Inferior parietal cortex (tissue), 1 donor: Measurements from ENCODE around the gene CAMK2G.
"Not testable (repeated sequence)": the region's sequence is repeated elsewhere in the genome, so short reads cannot be mapped to it uniquely, and the experiment has no call there.

Experiments used
- DNase-seq: peaks from one replicate; pipeline ENCODE4 v3.0.0-alpha.2; 2016; ENCODE audit errors: extremely low spot score

CAMK2G gene

DNA sequence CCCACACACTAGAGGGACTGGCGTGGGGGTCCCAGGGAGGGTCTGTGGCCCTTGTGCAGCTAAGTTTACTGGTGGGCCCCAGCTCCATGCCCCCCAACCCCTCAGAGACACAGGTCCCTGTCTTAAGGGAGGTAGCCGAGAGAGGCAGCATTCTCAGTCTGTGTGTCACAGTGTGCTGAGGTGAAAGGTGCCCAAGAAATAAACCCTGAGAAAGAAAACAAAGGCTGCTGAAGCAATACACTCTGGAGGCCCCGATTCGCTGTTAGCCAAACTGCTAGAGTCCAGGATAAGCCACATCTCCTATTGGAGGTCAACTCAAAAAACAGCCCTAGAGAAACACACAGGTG, 34.3 kb downstream of the CAMK2G start:
- DNase-seq: no peak

GRCh38 chr10:73839276-73839966, 34.9 kb downstream of the CAMK2G start:
- no peak for DNase-seq

DNA sequence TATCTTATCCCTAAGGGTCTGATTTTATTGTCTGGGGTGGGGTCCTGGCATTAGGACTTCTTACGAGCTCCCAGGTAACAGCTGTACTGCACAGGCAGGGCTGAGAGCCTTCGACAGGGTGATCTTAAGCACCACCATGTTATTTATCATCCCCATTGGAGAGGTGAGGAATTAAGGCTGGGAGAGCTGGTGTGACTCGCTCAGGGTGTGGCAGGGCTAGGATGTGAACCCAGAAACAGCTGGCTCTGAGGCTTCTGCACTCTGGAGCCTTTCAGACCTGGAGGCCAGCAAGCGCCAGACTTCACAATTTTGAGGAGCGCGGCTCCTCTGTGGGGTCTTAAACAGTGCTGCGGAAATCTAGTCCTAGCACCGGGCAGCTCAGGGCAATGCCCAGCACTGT, 35.5 kb downstream of the CAMK2G start:
- no peak for DNase-seq

DNA sequence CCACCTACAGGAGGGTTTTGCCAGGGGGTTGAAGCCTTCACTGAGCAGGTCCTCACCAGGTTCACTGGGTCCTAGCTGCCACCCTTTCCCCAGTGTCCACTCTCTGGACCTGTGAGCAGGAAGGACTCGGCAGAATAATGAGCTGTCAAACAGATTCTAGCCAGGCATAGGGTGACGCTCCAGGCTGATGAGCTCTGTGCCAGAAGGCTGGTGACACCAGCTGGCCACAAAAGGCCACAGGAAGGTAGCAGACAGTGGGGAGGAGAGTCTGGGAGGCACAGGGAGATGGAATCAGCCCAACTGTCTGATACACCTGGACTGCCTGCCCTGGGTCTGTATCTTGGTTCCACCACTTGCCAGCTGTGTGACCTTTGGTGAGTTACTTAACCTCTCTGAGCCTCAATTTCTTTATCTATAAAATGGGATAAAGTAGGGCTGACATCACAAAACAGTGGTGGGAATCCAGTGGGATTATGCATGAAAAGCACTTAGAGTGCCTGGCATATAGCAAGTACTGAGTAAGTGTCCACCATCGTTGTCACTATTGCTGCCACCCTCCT, 36.3 kb downstream of the CAMK2G start:
- no peak for DNase-seq

DNA sequence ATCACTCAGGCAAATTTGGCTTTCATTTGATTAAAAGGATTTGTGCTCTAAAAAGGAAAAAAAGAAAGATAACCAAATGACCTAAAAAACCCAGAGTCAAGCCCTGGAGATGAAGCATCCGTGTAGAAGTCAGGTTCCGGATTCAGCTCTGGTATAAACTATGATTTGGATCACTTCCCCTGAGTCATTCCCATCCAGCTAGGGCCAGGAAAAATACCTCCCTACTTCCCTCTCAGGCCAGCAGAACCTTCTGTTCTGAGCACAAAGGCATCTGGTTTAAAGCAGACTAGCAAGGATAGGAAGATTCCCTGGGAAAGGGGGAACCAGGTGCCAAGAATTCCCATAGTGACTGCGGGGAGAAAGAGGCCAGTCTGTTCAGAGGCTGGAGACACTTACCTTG, 37.3 kb downstream of the CAMK2G start:
- DNase-seq: no peak

GRCh38 chr10:73836427-73836980, 37.9 kb downstream of the CAMK2G start:
- DNase-seq: no peak

DNA sequence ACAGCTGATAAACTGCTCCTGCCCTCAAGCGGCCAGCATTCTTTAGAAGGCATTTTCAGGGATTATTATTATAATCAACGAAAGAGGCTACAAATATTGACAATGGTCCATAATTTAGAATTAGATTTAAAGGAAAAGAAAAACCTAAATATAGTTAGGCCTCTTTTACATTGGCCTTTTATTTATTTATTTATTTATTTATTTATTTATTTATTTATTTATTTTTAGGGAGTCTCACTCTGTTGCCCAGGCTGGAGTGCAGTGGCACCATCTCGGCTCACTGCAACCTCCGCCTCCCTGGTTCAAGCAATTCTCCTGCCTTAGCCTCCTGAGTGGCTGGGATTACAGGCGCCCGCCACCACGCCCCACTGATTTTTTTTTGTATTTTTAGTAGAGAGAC, 45.3 kb downstream of the CAMK2G start:
- DNase-seq: not testable (repeated sequence)

DNA sequence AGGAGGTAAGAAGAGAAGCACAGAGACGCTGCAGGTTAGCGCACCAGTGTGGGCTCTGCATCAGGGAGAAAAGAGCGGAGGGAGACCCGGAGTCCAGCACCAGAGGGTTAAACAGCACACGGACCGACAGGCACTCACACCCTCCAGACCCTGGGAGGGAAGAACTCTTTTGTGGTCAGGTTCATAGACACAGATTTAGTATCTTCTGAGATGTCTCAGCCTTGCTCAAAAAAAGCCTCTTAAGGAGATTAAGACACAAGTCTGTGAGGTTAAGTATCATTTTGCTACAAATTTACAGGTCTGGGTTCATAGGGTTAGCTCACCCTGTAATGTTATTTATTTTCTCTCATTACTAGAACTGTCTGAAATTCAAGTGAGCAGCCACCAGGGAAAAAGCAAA, 46.2 kb downstream of the CAMK2G start:
- no peak for DNase-seq

- no peak for DNase-seq
Observed at GRCh38 chr10:73827346-73828089, 46.8 kb downstream of the CAMK2G start.

DNA sequence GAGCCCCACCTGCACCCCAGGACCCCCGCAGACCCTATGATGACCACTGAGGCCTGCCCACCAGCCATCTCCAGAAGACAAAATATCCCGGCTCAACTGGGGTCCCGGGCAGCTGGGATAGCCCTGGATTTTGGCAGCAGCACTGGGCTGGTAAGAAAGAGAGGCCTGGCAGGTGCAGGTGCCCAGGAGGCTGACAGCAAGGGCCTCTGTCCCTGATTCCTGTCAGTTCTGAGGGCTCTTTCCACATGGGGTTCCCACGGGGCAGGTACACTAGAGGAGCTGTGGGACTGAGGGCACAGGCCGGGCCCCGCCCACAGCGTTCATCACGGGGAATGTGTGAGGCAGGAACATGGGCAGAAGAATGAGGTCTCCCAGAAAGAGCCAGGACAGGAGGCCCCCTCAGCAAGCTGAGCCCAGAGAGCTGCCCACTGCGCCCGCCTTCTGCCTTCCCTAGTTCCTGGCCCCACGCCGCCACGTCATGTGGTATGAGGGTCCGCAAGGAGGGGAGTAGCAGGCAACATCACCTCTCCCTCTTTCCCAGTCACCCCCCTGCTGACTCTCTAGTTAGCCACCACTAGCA, 50.1 kb downstream of the CAMK2G start:
- no peak for DNase-seq

GRCh38 chr10:73823391-73823790, 51.0 kb downstream of the CAMK2G start:
- no peak for DNase-seq

DNA sequence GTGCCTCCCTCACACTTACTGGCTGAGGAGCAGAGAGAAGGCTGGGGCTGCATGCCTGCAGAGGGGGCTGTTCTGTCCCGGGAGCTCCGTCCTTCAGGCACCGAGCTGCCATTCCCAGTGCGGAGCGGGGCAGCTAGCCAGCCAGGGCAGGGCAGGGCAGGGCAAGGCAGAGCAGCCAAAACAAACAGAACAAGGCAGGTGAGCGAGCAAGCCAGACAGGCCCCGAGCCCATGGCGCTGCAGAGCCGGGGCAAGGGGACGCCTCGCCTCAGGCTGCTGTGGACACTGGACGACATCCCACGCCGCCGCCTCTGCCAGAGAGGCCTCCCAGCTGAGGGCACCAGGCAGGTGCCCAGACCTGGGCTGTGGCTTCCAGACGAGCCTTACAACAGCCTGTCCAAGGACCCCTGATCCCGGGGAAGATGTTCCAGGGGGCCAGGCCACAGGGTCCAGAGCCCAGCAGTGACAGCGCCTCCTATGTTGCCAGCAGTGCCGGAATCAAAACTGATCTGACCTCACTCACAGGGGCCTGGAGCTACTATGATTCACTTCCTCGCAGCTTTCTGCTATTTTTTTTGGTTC, 54.8 kb downstream of the CAMK2G start:
- DNase-seq: no peak

DNA sequence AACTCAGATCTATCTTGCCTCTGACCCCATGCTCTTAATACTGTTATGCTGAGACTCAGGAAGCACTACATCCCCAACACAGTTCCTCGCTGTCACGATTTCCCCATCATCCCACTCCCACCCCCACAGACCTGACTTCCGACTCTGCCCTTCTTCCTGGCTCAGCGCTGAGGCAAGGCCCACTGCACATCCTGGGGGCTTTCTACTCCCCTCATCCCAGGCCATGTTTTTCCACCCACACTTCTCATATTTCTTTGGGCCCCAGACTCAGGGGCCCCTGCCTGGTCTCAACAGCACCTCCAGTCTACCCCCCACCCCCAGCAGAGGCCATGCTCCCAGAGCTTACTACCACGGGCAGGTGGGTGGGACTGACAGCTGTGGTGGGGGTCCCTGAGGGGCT, 55.3 kb downstream of the CAMK2G start:
- DNase-seq: no peak

GRCh38 chr10:73818402-73818801, 56.0 kb downstream of the CAMK2G start:
- no peak for DNase-seq

DNA sequence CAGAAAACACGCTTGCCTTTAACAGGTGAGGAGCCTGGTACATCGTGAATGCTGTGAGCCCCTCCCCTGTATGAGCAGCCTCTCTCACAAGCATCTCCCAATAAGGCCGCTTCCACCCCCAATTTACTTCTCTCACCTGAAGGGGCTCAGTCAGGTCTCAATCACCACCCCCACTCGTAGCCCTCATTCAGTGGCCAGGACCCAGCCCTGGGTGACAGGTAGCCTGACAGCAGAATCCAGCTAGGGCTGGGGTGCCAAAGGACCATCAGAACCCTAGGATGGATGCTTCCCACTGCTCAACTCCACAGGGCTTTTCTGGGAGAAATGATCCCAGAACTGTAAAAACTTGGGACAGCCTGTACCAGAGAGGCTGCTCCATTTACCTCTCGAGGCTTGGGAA, 56.5 kb downstream of the CAMK2G start:
- DNase-seq: no peak

- no peak for DNase-seq
Observed at GRCh38 chr10:73816917-73817729, 57.2 kb downstream of the CAMK2G start.

DNA sequence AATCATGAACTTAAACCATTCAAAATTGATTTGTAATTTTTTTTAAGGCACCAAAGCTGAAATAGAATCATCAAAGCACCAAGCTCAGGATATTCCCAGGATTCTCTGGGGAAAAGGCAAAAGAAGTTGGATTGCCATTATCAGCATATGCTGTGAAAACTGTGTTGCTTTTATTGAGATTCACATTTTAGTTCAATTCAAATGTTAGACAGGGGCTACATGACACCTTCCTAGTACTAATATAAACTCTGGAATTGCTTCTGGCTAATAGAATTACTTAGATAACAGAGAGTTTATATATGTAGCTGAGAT, 58.7 kb downstream of the CAMK2G start:
- DNase-seq: no peak

DNA sequence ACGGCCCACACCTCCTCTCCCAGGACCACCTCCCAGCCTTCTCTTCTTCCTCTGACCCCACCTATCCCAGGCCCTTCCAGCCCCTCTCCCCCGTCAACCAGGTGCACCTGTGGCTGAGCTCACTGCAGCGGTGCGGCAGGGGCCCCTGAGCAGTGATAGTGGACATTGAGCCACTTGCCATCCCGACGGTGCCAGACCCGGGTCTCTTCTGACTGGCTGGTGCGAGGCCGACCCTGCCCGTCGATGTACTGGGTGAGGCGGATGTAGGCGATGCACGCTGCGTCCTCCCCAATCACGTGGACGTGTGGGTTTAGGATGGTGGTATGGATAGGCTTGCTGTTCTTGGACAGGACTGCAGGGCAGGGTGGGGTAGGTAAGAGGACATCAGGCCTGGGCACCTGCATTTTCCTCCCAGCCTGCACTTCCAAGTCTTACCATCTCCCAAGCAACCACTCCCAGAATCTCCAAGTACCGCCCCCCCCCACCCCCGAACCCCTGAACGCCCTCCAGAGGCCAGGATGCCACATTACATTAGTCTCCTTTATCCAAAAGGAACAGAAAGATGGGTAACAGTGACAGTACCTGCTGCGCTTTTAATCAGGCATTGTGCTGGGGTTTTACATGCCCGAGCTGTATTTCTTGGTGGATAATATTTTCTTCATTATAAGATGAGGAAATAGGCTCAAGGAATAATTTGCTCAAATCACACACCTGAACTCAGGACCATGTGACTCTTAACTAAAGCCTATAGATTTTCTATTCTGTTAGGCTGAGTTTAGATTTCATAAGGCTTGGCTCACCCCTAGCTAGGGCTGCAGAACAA, 59.2 kb downstream of the CAMK2G start:
- DNase-seq: no peak

- no peak for DNase-seq
Observed at GRCh38 chr10:73814276-73814895, 60.0 kb downstream of the CAMK2G start.

GRCh38 chr10:73813333-73813732, 61.0 kb downstream of the CAMK2G start:
- DNase-seq: no peak
